Adrenal gland (tissue), 5 donors: Measurements from ENCODE around the gene CFAP45.

Experiments
- CTCF ChIP-seq, 6 experiments: fragments of 450-650 bp in 4 of 6; fragments of 200-600 bp in 2 of 6; sonication (generic) in 1 of 6; IDR thresholded peaks; 1 replicate in 5 of 6; 2 replicates in 1 of 6; pipeline versions ENCODE4 v1.5.1 to v1.8.0; 2016 to 2021; ENCODE audit warnings: antibody characterized with exemption in 6 of 6, mild to moderate bottlenecking in 2 of 6, moderate library complexity in 1 of 6
- POLR2A ChIP-seq, 2 donors: fragments of 450-650 bp; IDR thresholded peaks; one replicate each; pipeline ENCODE4 v1.6.1; 2017; ENCODE audit warnings: antibody characterized with exemption in 2 of 2, mild to moderate bottlenecking in 2 of 2, moderate library complexity in 1 of 2
- donor health status: DM: no; HTN: no; CAD: no.

- TF ChIP-seq CTCF (IDR thresholded peaks at IDR 0.05) (no peak), POLR2A (IDR thresholded peaks at IDR 0.05) (no peak)
Observed at GRCh38 chr1:159879136-159879535, 20.8 kb downstream of the CFAP45 start.
